Right atrium auricular region (tissue), 2 donors: ENCODE results near the gene COL4A2. TPM values are rescaled to one million over a fixed set of nuclear protein-coding genes. Genes with fewer than 3 reads are reported as not detected.

Source experiments
- DNase-seq: peaks from one replicate; pipeline ENCODE4 v3.0.0-alpha.2; 2019; ENCODE audit warnings: low spot score
- H3K27ac ChIP-seq, 2 donors: fragments of 200-600 bp; sonication (generic); 1 replicate in 1 of 2; 2 replicates in 1 of 2; pipeline ENCODE4 v1.5.1; 2016 to 2019
- H3K27me3 ChIP-seq, 2 donors: fragments of 200-600 bp; sonication (generic); one replicate each; pipeline versions ENCODE4 v1.5.1 to v1.6.0; 2017 to 2019
- H3K36me3 ChIP-seq: fragments of 200-600 bp; sonication (generic); one replicate; pipeline ENCODE4 v1.5.1; 2016
- H3K4me1 ChIP-seq, 2 donors: fragments of 200-600 bp; sonication (generic); one replicate each; pipeline versions ENCODE4 v1.5.1 to v1.6.0; 2017 to 2019
- H3K4me3 ChIP-seq, 2 donors: fragments of 200-600 bp; sonication (generic); 1 replicate in 1 of 2; 2 replicates in 1 of 2; pipeline ENCODE4 v1.5.1; 2017 to 2019; ENCODE audit warnings: mild to moderate bottlenecking in 1 of 2, moderate library complexity in 1 of 2
- H3K9me3 ChIP-seq, 2 donors: fragments of 200-600 bp; sonication (generic); one replicate each; pipeline ENCODE4 v1.5.1; 2019
- CTCF ChIP-seq, 2 donors: fragments of 200-600 bp; sonication (generic); IDR thresholded peaks; one replicate each; pipeline ENCODE4 v1.5.1; 2019; ENCODE audit warnings: antibody characterized with exemption in 2 of 2
- total RNA-seq, 2 donors: library from RNA; depleted of rRNA; stranded (reverse); fragments of >200 nt; gene quantifications; one replicate each; pipeline ENCODE4 v1.1.0, GENCODE V29; 2016

Gene COL4A2
- total RNA-seq, 2 donors from 2014 or later = 141 to 153 TPM

GRCh38 chr13:110446575-110446890 lies 139.4 kb downstream of the COL4A2 start:
- TF ChIP-seq CTCF (IDR thresholded peaks at IDR 0.05) = no peak
- no peaks in the 10 kb centered on the region for H3K9me3 ChIP-seq
- no peaks in the 10 kb centered on the region for H3K27me3 ChIP-seq
- peaks cover 0 to 5% of the 10 kb centered on the region in 2 donors for H3K4me1 ChIP-seq
- H3K36me3 ChIP-seq = peaks cover 73% of the 10 kb centered on the region
- no peak for DNase-seq
- no peak overlapping the region for H3K27ac ChIP-seq
- H3K4me3 ChIP-seq = no peak overlapping the region

GRCh38 chr13:110447058-110447511 lies 140.0 kb downstream of the COL4A2 start:
- H3K9me3 ChIP-seq = no peaks in the 10 kb centered on the region
- H3K4me1 ChIP-seq = peaks cover 0 to 5% of the 10 kb centered on the region in 2 donors
- TF ChIP-seq CTCF (IDR thresholded peaks at IDR 0.05) = no peak
- H3K27me3 ChIP-seq = no peaks in the 10 kb centered on the region
- H3K36me3 ChIP-seq = peaks cover 77% of the 10 kb centered on the region
- no peak for DNase-seq
- H3K27ac ChIP-seq = no peak overlapping the region
- no peak overlapping the region for H3K4me3 ChIP-seq

- H3K4me1 ChIP-seq = peaks cover 0 to 4% of the 10 kb centered on the region in 2 donors
- no peak for DNase-seq
- TF ChIP-seq CTCF (IDR thresholded peaks at IDR 0.05) = no peak
- H3K9me3 ChIP-seq = no peaks in the 10 kb centered on the region
- peaks cover 79% of the 10 kb centered on the region for H3K36me3 ChIP-seq
- no peaks in the 10 kb centered on the region for H3K27me3 ChIP-seq
- H3K4me3 ChIP-seq = no peak overlapping the region
- H3K27ac ChIP-seq = no peak overlapping the region
These were observed 140.7 kb downstream of the COL4A2 start for GRCh38 chr13:110447801-110448200.

GRCh38 chr13:110448230-110448629 lies 141.1 kb downstream of the COL4A2 start:
- H3K27ac ChIP-seq = no peak overlapping the region
- H3K27me3 ChIP-seq = no peaks in the 10 kb centered on the region
- DNase-seq = no peak
- no peaks in the 10 kb centered on the region for H3K9me3 ChIP-seq
- TF ChIP-seq CTCF (IDR thresholded peaks at IDR 0.05) = no peak
- H3K4me1 ChIP-seq = peaks cover 0 to under 1% of the 10 kb centered on the region in 2 donors
- H3K4me3 ChIP-seq = no peak overlapping the region
- peaks cover 82% of the 10 kb centered on the region for H3K36me3 ChIP-seq

- H3K36me3 ChIP-seq = peaks cover 86% of the 10 kb centered on the region
- no peak overlapping the region for H3K27ac ChIP-seq
- no peak for TF ChIP-seq CTCF (IDR thresholded peaks at IDR 0.05)
- no peaks in the 10 kb centered on the region for H3K9me3 ChIP-seq
- H3K4me3 ChIP-seq = no peak overlapping the region
- no peaks in the 10 kb centered on the region for H3K27me3 ChIP-seq
- no peaks in the 10 kb centered on the region for H3K4me1 ChIP-seq
- no peak for DNase-seq
These were observed 141.6 kb downstream of the COL4A2 start for GRCh38 chr13:110448677-110449076.

- no peak for TF ChIP-seq CTCF (IDR thresholded peaks at IDR 0.05)
- peaks cover 93% of the 10 kb centered on the region for H3K36me3 ChIP-seq
- H3K4me1 ChIP-seq = no peaks in the 10 kb centered on the region
- no peak for DNase-seq
- no peak overlapping the region for H3K4me3 ChIP-seq
- H3K9me3 ChIP-seq = no peaks in the 10 kb centered on the region
- H3K27me3 ChIP-seq = no peaks in the 10 kb centered on the region
- H3K27ac ChIP-seq = no peak overlapping the region
These were observed 142.3 kb downstream of the COL4A2 start for GRCh38 chr13:110449219-110450015.
